Keratinocyte (primary cell): Measurements from ENCODE around the gene ZNF521. TPM values are rescaled to one million over a fixed set of nuclear protein-coding genes. Genes with fewer than 3 reads are reported as not detected.

Experiments
- DNase-seq: peaks from one replicate; pipeline ENCODE4 v3.0.0-alpha.2; 2011; ENCODE audit warnings: low read depth, missing footprints, low spot score
- FAIRE-seq: peaks from 2 replicates; lab custom pipeline; 2011; peaks lifted over from hg19 to GRCh38; lab: Jason Lieb, UNC
- H2AFZ ChIP-seq: 2 replicates; pipeline ENCODE4 v1.6.0; 2012; ENCODE audit warnings: low read length, control low read depth, inconsistent platforms; ENCODE audit not compliant: control insufficient read depth
- H3K27ac ChIP-seq: 2 replicates; pipeline ENCODE4 v1.5.1; 2011; ENCODE audit warnings: low read length; ENCODE audit not compliant: control insufficient read depth, insufficient read depth
- H3K27me3 ChIP-seq: 3 replicates; pipeline ENCODE4 v1.6.0; 2011; ENCODE audit warnings: low read length; ENCODE audit not compliant: control insufficient read depth, insufficient read depth; ENCODE audit errors: extremely low read depth
- H3K36me3 ChIP-seq, 2 experiments: 2 replicates in 1 of 2; 3 replicates in 1 of 2; pipeline ENCODE4 v1.5.1; 2011; ENCODE audit warnings: low read length in 2 of 2, mild to moderate bottlenecking in 1 of 2; ENCODE audit not compliant: control insufficient read depth in 2 of 2, insufficient read depth in 2 of 2; ENCODE audit errors: extremely low read depth in 1 of 2
- H3K4me1 ChIP-seq: 3 replicates; pipeline ENCODE4 v1.5.1; 2011; ENCODE audit warnings: low read length; ENCODE audit not compliant: control insufficient read depth, insufficient read depth; ENCODE audit errors: extremely low read depth
- H3K4me2 ChIP-seq: 3 replicates; pipeline ENCODE4 v1.6.0; 2011; ENCODE audit warnings: low read depth, low read length; ENCODE audit not compliant: control insufficient read depth, insufficient read depth; ENCODE audit errors: extremely low read depth
- H3K4me3 ChIP-seq, 3 experiments: fragments of 200-600 bp in 1 of 3; sonication (generic) in 1 of 3; 2 replicates in 2 of 3; 3 replicates in 1 of 3; pipeline ENCODE4 v1.5.1; 2011 to 2016; ENCODE audit warnings: low read length in 3 of 3, mild to moderate bottlenecking in 3 of 3, control low read depth in 2 of 3, inconsistent platforms in 1 of 3, low read depth in 1 of 3, mixed read lengths in 1 of 3, mixed run types in 1 of 3, moderate library complexity in 1 of 3; ENCODE audit not compliant: control insufficient read depth in 2 of 3, insufficient read depth in 2 of 3; ENCODE audit errors: extremely low read depth in 1 of 3
- H3K79me2 ChIP-seq: 2 replicates; pipeline ENCODE4 v1.6.0; 2012; ENCODE audit warnings: low read length; ENCODE audit not compliant: control insufficient read depth, insufficient read depth
- H3K9ac ChIP-seq: 3 replicates; pipeline ENCODE4 v1.6.0; 2011; ENCODE audit warnings: low read length; ENCODE audit not compliant: control insufficient read depth, insufficient read depth; ENCODE audit errors: extremely low read depth
- H3K9me1 ChIP-seq: 3 replicates; pipeline ENCODE4 v1.6.0; 2011; ENCODE audit warnings: low read length; ENCODE audit not compliant: control insufficient read depth, insufficient read depth; ENCODE audit errors: extremely low read depth
- H3K9me3 ChIP-seq: 2 replicates; pipeline ENCODE4 v1.5.1; 2012; ENCODE audit warnings: low read depth, low read length; ENCODE audit not compliant: control insufficient read depth
- H4K20me1 ChIP-seq: 3 replicates; pipeline ENCODE4 v1.6.0; 2011; ENCODE audit warnings: low read length; ENCODE audit not compliant: control insufficient read depth, insufficient read depth; ENCODE audit errors: extremely low read depth
- EZH2 ChIP-seq: IDR thresholded peaks from one replicate; pipeline ENCODE4 v1.6.1; 2012; ENCODE audit warnings: inconsistent platforms, mild to moderate bottlenecking, low read length, moderate library complexity
- dilution Hi-C: fragments of 300-500 bp; cut with MboI; formaldehyde crosslinking; loops from one replicate; pipeline ENCODE4 v1.7.0; 2020; ENCODE audit warnings: low sequenced_read_pairs; ENCODE audit not compliant: extremely low pct_ligation_motif_present
- polyA plus RNA-seq, 5 experiments: library from polyadenylated mRNA; depleted of rRNA in 3 of 5; stranded (reverse) in 3 of 5; stranded (forward) in 1 of 5; unstranded in 1 of 5; fragments of >200 nt; gene quantifications; 1 replicate in 1 of 5; 2 replicates in 3 of 5; 3 replicates in 1 of 5; pipeline versions ENCODE4 v1.2.1 to v1.2.3, GENCODE V29; 2011 to 2012; ENCODE audit warnings: missing spikeins in 2 of 5, low read depth in 1 of 5, low replicate concordance in 1 of 5
- TF ChIP-seq, protein P1 (sequence below), 3 experiments: IDR thresholded peaks in 1 of 3; conservative IDR thresholded peaks in 1 of 3; optimal IDR thresholded peaks in 1 of 3; 2 replicates in 2 of 3; 3 replicates in 1 of 3; pipeline versions ENCODE3 to v1.5.1; 2011; ENCODE audit warnings: low read length in 3 of 3, mild to moderate bottlenecking in 3 of 3, moderate library complexity in 2 of 3, control low read depth in 1 of 3, inconsistent platforms in 1 of 3; ENCODE audit not compliant: insufficient read depth in 2 of 3; ENCODE audit errors: extremely low read depth in 1 of 3

Gene ZNF521
- polyA plus RNA-seq, 1 donor (not counting 4 experiments of a cell fraction or from before 2014, with no cell fraction given) = 0.07 TPM

DNA sequence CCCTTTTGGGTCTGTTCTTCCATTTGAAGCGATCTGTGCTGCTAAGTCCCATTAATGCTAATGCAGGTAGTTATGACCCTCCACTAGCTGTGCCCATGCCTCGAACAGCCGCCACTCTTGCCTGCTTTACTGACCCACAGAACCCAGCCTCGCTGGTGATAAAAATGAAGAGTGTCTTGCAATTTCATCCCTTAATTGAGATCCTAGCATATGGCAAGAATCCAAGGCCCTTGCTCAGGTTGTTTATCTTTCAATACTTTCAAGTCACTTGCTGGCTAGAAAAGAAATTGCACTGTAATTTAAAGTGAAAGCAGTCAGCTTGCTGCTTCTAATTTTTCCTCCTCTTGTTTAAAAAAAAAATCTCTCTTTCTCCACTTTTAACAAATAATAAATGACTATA, 73.6 kb downstream of the ZNF521 start:
- dilution Hi-C loops = no loop called here
- no peak overlapping the region for H3K4me2 ChIP-seq
- no peaks in the 10 kb centered on the region for H3K9me3 ChIP-seq
- H3K27ac ChIP-seq = no peak overlapping the region
- H3K9me1 ChIP-seq = no peaks in the 10 kb centered on the region
- FAIRE-seq (no peak), DNase-seq (no peak)
- H3K4me1 ChIP-seq = no peaks in the 10 kb centered on the region
- TF ChIP-seq, protein P1, sequence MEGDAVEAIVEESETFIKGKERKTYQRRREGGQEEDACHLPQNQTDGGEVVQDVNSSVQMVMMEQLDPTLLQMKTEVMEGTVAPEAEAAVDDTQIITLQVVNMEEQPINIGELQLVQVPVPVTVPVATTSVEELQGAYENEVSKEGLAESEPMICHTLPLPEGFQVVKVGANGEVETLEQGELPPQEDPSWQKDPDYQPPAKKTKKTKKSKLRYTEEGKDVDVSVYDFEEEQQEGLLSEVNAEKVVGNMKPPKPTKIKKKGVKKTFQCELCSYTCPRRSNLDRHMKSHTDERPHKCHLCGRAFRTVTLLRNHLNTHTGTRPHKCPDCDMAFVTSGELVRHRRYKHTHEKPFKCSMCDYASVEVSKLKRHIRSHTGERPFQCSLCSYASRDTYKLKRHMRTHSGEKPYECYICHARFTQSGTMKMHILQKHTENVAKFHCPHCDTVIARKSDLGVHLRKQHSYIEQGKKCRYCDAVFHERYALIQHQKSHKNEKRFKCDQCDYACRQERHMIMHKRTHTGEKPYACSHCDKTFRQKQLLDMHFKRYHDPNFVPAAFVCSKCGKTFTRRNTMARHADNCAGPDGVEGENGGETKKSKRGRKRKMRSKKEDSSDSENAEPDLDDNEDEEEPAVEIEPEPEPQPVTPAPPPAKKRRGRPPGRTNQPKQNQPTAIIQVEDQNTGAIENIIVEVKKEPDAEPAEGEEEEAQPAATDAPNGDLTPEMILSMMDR (optimal IDR thresholded peaks at IDR 0.05 in 1 of 3, IDR thresholded peaks at IDR 0.05 in 1 of 3, conservative IDR thresholded peaks at IDR 0.05 in 1 of 3; ENCODE audit: extremely low read depth in 1 of 3, insufficient read depth in 2 of 3, low read length in 3 of 3) = no peak
- TF ChIP-seq EZH2 = no peak
- H3K27me3 ChIP-seq = no peaks in the 10 kb centered on the region
- H3K36me3 ChIP-seq = no peaks in the 10 kb centered on the region
- H3K9ac ChIP-seq = no peak overlapping the region
- no peak overlapping the region for H3K4me3 ChIP-seq
- no peak overlapping the region for H2AFZ ChIP-seq
- no peaks in the 10 kb centered on the region for H4K20me1 ChIP-seq
- H3K79me2 ChIP-seq = no peaks in the 10 kb centered on the region

DNA sequence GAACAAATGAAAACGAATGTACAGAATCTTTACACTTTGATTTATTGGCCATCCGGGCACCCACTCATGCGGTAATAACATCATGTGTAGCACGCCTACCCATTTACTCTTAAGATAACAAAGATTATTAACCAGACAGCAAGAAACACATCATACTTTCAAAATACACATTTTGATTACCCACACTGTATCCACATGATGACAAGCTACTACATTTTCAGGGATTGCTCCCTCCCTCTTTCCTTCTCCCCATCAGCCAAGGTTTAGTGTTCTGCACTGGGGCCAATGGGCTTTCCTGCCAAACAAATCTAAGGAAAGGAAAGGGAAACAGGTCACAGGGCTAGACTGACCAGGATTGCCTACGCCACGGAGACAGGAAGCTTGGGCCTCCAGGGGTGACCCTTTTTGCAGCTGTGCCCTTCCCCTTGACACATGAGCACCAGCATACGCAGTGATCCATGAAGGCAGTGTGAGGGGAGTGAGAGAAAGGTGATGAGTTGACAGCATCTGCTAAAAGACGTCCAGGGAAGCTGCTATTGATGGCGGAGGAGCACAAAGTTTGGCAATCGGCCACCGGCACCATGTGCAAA, 76.5 kb downstream of the ZNF521 start:
- FAIRE-seq (no peak), DNase-seq (no peak)
- H3K36me3 ChIP-seq = no peaks in the 10 kb centered on the region
- H3K27ac ChIP-seq = no peak overlapping the region
- no peak overlapping the region for H3K4me3 ChIP-seq
- H3K79me2 ChIP-seq = no peaks in the 10 kb centered on the region
- no peaks in the 10 kb centered on the region for H3K27me3 ChIP-seq
- H3K9me3 ChIP-seq = no peaks in the 10 kb centered on the region
- H3K9ac ChIP-seq = no peak overlapping the region
- H3K4me2 ChIP-seq = no peak overlapping the region
- H3K9me1 ChIP-seq = no peaks in the 10 kb centered on the region
- no peak for TF ChIP-seq EZH2
- TF ChIP-seq, protein P1 (optimal IDR thresholded peaks at IDR 0.05 in 1 of 3, IDR thresholded peaks at IDR 0.05 in 1 of 3, conservative IDR thresholded peaks at IDR 0.05 in 1 of 3; ENCODE audit: extremely low read depth in 1 of 3, insufficient read depth in 2 of 3, low read length in 3 of 3) = no peak
- no peak overlapping the region for H2AFZ ChIP-seq
- no peaks in the 10 kb centered on the region for H3K4me1 ChIP-seq
- dilution Hi-C loops = no loop called here
- H4K20me1 ChIP-seq = no peaks in the 10 kb centered on the region
